ENCODE results near the gene POLL. TPM values are rescaled to one million over a fixed set of nuclear protein-coding genes. Genes with fewer than 3 reads are reported as not detected.
A peak's percentile ranks its signal among the peaks of the same experiment; 100 is the strongest.

The POLL gene
- total RNA-seq, 6 donors from 2014 or later, result 20.4 to 47.1 (median 31.5) TPM

DNA sequence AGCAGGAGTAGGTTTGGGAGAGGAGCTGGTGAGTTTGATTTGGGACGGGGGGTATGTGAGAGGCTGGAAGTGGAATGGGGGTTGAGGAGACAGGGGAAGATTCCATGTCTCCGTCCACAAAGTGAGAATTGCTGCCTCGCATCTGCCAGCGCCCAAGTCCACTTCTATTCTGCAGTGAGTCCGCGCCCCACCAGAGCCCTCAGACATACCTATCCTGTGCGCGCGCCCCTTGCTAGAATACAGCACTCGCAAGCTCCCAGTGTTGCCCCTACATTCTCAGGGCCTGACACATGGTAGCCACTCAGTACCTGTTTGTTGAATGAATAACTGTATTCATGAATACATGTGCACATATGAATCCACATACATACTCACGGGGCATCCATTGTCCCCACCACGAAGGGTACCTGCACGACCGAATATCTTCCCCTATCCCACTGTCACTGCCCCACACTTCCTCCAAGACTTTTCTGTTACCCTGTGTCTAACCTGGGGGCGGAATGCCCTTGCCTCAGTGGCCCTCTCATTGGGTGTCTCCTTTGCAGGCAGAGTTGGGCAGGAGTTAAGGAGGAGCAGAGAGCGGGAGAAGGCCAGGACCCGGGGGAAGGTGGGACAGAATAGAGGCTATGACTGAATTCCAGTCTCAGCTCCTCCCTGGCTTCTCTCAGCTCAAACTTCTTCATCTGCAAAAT lies 19.9 kb downstream of the POLL start:
- no peaks in the 10 kb centered on the region for H3K36me3 ChIP-seq
- H3K9me3 ChIP-seq, result peaks cover 0 to 7% (median 6%) of the 10 kb centered on the region in 4 donors
- TF ChIP-seq, protein P1, sequence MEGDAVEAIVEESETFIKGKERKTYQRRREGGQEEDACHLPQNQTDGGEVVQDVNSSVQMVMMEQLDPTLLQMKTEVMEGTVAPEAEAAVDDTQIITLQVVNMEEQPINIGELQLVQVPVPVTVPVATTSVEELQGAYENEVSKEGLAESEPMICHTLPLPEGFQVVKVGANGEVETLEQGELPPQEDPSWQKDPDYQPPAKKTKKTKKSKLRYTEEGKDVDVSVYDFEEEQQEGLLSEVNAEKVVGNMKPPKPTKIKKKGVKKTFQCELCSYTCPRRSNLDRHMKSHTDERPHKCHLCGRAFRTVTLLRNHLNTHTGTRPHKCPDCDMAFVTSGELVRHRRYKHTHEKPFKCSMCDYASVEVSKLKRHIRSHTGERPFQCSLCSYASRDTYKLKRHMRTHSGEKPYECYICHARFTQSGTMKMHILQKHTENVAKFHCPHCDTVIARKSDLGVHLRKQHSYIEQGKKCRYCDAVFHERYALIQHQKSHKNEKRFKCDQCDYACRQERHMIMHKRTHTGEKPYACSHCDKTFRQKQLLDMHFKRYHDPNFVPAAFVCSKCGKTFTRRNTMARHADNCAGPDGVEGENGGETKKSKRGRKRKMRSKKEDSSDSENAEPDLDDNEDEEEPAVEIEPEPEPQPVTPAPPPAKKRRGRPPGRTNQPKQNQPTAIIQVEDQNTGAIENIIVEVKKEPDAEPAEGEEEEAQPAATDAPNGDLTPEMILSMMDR (IDR thresholded peaks at IDR 0.05), result no peak
- TF ChIP-seq POLR2AphosphoS5 (IDR thresholded peaks at IDR 0.05), result no peak
- TF ChIP-seq EP300 (IDR thresholded peaks at IDR 0.05), result no peak
- TF ChIP-seq POLR2A (IDR thresholded peaks at IDR 0.05), result no peak
- DNase-seq (no peak), ATAC-seq (ENCODE audit: low FRiP score in 2 of 2) (no peak)
- WGBS, 2 donors, result 83 to 88% methylated on average over 16 to 17 of the region's 17 CpGs
- peaks cover 0 to 44% (median 16%) of the 10 kb centered on the region in 4 donors for H3K27me3 ChIP-seq
- no peak overlapping the region for H3K4me3 ChIP-seq
- H3K27ac ChIP-seq, result no peak overlapping the region
- peaks cover 20 to 30% (median 24%) of the 10 kb centered on the region in 4 donors for H3K4me1 ChIP-seq

DNA sequence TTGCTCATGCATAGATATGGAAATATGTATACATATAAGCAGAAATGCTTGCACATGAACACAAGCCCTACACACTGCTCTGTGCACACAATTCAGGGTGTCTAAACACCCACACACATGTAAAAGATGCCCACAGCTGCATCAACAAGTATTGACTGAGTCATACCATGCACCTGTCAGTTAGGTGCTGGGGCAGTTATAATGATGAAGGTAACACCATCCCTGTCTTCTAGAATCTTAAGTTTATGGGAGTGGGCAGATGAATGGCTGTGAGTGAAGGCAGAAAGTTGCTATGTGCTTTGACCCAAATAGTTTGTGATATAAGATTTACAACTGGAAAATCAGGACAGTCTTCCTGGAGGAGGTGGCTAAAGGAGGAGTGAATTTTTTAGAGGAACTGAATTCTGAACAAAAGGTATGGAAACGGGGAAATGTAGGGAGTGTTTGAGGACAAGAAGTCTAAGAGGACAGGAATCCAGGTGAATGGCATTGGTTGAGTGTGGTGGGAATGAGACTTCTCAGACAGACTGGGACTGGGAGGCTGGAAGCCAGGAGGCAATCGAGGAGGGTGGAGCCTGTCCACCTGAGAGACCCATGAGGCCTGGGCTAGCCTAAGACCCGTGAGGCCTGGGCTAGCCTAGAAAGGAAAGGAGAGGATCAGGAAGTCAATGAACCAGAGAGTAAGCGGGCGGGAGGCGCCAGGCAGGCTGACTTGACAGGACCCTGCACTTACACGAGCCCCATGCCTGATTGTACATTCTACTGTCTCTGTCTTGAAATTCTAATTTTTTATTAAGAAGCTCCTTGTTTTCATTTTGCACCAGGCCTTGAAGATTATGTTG lies 20.7 kb downstream of the POLL start:
- Histone ChIP-seq H3K36me3 (no peaks in the 10 kb centered on the region), H3K4me3 (no peak overlapping the region), H3K27ac (no peak overlapping the region), H3K27me3 (peaks cover 0 to 44% (median 16%) of the 10 kb centered on the region in 4 donors), H3K9me3 (no peaks in the 10 kb centered on the region), H3K4me1 (peaks cover 20 to 30% (median 24%) of the 10 kb centered on the region in 4 donors)
- TF ChIP-seq EP300 (IDR thresholded peaks at IDR 0.05) (no peak), POLR2AphosphoS5 (IDR thresholded peaks at IDR 0.05) (no peak), POLR2A (IDR thresholded peaks at IDR 0.05) (no peak)
- TF ChIP-seq, protein P1 (IDR thresholded peaks at IDR 0.05), result no peak
- no peak for DNase-seq
- WGBS, 2 donors, result 59 to 67% methylated on average over 7 of the region's 7 CpGs
- no peak for ATAC-seq (ENCODE audit: low FRiP score in 2 of 2)

DNA sequence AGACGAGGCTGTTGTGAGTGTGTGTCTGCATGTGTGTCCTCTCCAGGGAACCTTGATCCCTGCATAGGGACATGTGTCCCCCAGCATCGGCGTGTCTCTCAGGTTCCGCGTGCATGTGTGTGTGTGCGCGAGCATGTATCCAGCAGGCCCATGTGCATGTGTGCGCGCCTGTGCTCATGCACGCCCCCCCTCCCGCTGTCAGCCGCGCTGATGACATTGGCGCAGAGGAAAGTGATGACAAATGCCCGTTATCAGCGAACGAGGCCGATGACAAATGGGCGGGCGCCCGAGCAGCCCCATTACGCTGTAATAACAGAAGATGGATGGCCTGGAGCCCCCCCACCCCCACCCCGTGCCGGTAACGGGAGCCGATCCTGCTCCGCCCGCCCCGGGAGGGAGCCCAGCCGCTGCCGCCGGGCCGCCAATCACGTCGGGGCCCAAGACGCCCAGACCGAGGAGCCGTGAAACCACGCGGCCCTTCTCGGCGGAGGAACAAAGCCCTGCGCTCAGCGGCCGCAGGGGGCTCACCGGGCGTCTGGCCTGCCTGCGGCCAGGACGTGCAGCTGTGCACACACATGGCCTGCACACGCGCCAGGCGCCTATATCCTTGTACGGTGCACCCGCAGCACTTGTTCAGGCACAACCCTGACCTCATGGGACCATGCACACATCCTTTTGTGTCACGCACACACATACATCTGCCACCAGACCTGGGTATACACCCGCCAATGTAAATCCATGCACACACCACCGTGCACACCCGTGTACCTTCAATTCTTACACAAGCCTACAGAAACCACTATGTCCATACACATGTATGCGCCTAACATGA lies 21.5 kb downstream of the POLL start:
- DNase-seq, result peak in 1 of 2 donors; percentile 85
- peak overlapping the region in 2 of 4 donors; percentile 12 to 25 for H3K4me3 ChIP-seq
- H3K4me1 ChIP-seq, result peaks cover 20 to 30% (median 24%) of the 10 kb centered on the region in 4 donors
- no peaks in the 10 kb centered on the region for H3K9me3 ChIP-seq
- ATAC-seq (ENCODE audit: low FRiP score in 2 of 2), result no peak
- H3K36me3 ChIP-seq, result no peaks in the 10 kb centered on the region
- no peak overlapping the region for H3K27ac ChIP-seq
- H3K27me3 ChIP-seq, result peaks cover 0 to 44% (median 16%) of the 10 kb centered on the region in 4 donors
- TF ChIP-seq EP300 (IDR thresholded peaks at IDR 0.05) (no peak), POLR2A (IDR thresholded peaks at IDR 0.05) (no peak), POLR2AphosphoS5 (IDR thresholded peaks at IDR 0.05) (no peak)
- TF ChIP-seq, protein P1 (IDR thresholded peaks at IDR 0.05), result no peak
- 18 to 31% methylated on average over 23 to 51 of the region's 59 CpGs for WGBS, 2 donors

DNA sequence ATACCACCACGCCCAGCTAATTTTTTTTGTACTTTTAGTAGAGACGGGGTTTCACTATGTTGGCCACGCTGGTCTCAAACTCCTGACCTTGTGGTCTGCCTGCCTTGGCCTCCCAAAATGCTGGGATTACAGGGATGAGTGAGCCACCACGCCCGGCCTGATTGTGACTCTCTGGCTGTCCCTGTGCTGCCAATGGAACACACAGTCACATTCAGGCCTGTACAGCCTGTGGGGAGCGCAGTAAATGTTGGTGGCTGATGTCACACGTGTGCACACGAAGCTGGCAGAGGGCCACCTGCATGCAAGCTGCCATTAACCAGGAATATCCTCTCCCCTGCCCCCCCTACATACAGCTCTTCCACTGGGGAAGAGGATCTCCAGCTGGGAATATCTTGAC lies 22.1 kb downstream of the POLL start:
- TF ChIP-seq EP300 (IDR thresholded peaks at IDR 0.05) (no peak), POLR2AphosphoS5 (IDR thresholded peaks at IDR 0.05) (no peak), POLR2A (IDR thresholded peaks at IDR 0.05) (no peak)
- TF ChIP-seq, protein P1 (IDR thresholded peaks at IDR 0.05), result no peak
- no peaks in the 10 kb centered on the region for H3K9me3 ChIP-seq
- ATAC-seq (ENCODE audit: low FRiP score in 2 of 2) (no peak), DNase-seq (no peak)
- peaks cover 0 to 44% (median 16%) of the 10 kb centered on the region in 4 donors for H3K27me3 ChIP-seq
- no peak overlapping the region for H3K4me3 ChIP-seq
- WGBS, 2 donors, result 66 to 74% methylated on average over 8 of the region's 8 CpGs
- H3K4me1 ChIP-seq, result peaks cover 20 to 27% (median 23%) of the 10 kb centered on the region in 4 donors
- H3K27ac ChIP-seq, result no peak overlapping the region
- no peaks in the 10 kb centered on the region for H3K36me3 ChIP-seq
